Measurements from ENCODE around the gene RADIL.

Gene RADIL

GRCh38 chr7:4749798-4750197, 133.7 kb downstream of the RADIL start:
- H3K4me3 ChIP-seq (ENCODE audit: low read length), result no peak overlapping the region
- no peak for TF ChIP-seq CTCF (IDR thresholded peaks at IDR 0.05; ENCODE audit: insufficient read depth, low read depth, low read length, missing control alignments)
- no peak for DNase-seq (ENCODE audit: low read depth)

GRCh38 chr7:4749363-4749762, 134.2 kb downstream of the RADIL start:
- no peak for TF ChIP-seq CTCF (IDR thresholded peaks at IDR 0.05; ENCODE audit: insufficient read depth, low read depth, low read length, missing control alignments)
- no peak for DNase-seq (ENCODE audit: low read depth)

More at GRCh38 chr7:4749363-4749762, 134.2 kb downstream of the RADIL start:
- H3K4me3 ChIP-seq (ENCODE audit: low read length), result no peak overlapping the region

Measured in epithelial cell of esophagus (primary cell).